Endodermal cell (in vitro differentiated cells): ENCODE data around the gene TBCA. TPM values are rescaled to one million over a fixed set of nuclear protein-coding genes. Genes with fewer than 3 reads are reported as not detected.

Source experiments
- DNase-seq: peaks from one replicate; pipeline ENCODE4 v3.0.0-alpha.2; 2017
- H3K27ac ChIP-seq: 2 replicates; pipeline ENCODE4 v1.5.1; 2013; ENCODE audit warnings: mild to moderate bottlenecking, low read depth, low read length, moderate library complexity
- H3K27me3 ChIP-seq: 2 replicates; pipeline ENCODE4 v1.6.1; 2013; ENCODE audit warnings: mild to moderate bottlenecking, low read length, moderate library complexity; ENCODE audit not compliant: insufficient read depth, control insufficient read depth, poor library complexity, severe bottlenecking
- H3K36me3 ChIP-seq: 2 replicates; pipeline ENCODE4 v1.7.0; 2013; ENCODE audit warnings: mild to moderate bottlenecking, low read length, moderate library complexity; ENCODE audit not compliant: control insufficient read depth, insufficient read depth
- H3K4me1 ChIP-seq: one replicate; pipeline ENCODE4 v1.7.0; 2013; ENCODE audit warnings: low read length; ENCODE audit not compliant: control insufficient read depth, insufficient read depth
- H3K4me3 ChIP-seq: 2 replicates; pipeline ENCODE4 v1.5.1; 2013; ENCODE audit warnings: mild to moderate bottlenecking, low read length, moderate library complexity
- H3K9ac ChIP-seq: 2 replicates; pipeline ENCODE4 v1.6.1; 2013; ENCODE audit warnings: mild to moderate bottlenecking, low read length, moderate library complexity; ENCODE audit not compliant: poor library complexity, severe bottlenecking; ENCODE audit errors: extremely low read depth
- H3K9me3 ChIP-seq: 2 replicates; pipeline ENCODE4 v1.6.1; 2013; ENCODE audit warnings: mild to moderate bottlenecking, low read length, moderate library complexity; ENCODE audit not compliant: control insufficient read depth
- H3K27ac Mint-ChIP-seq: 2 replicates; pipeline ENCODE4 v1.8.0; 2020; ENCODE audit warnings: mixed read lengths
- H3K27me3 Mint-ChIP-seq: 2 replicates; pipeline ENCODE4 v1.8.0; 2021; ENCODE audit warnings: mild to moderate bottlenecking, mixed read lengths; ENCODE audit not compliant: insufficient read depth
- H3K36me3 Mint-ChIP-seq: 2 replicates; pipeline ENCODE4 v1.8.0; 2020; ENCODE audit warnings: low read depth, mixed read lengths
- H3K4me1 Mint-ChIP-seq: 2 replicates; pipeline ENCODE4 v1.8.0; 2020; ENCODE audit warnings: mixed read lengths
- H3K4me3 Mint-ChIP-seq: 2 replicates; pipeline ENCODE4 v1.8.0; 2020; ENCODE audit warnings: mild to moderate bottlenecking, moderate library complexity, mixed read lengths
- H3K9me3 Mint-ChIP-seq: 2 replicates; pipeline ENCODE4 v1.8.0; 2020; ENCODE audit warnings: mild to moderate bottlenecking, mixed read lengths
- CTCF ChIP-seq: fragments of 200-600 bp; sonication (generic); conservative IDR thresholded peaks from 2 replicates; pipeline ENCODE4 v1.5.0; 2021; ENCODE audit warnings: antibody characterized with exemption, mild to moderate bottlenecking
- WGBS, 2 experiments: methylation state at CpG; one replicate each; pipeline versions ENCODE4 v1.1.5 to v1.1.7; 2013; ENCODE audit warnings: missing lambda C conversion rate in 2 of 2, mixed read lengths in 1 of 2; ENCODE audit not compliant: insufficient coverage in 1 of 2, insufficient read length in 1 of 2; 5-methylcytosine and 5-hydroxymethylcytosine counted together
- total RNA-seq, 2 donors: library from RNA; stranded (reverse); fragmentation: NEBNext Ultra II Directional in 1 of 2; extraction: Animal tissue kit (Norgen Biotek cat#: 25700) in 1 of 2; gene quantifications; 2 replicates in 1 of 2; 3 replicates in 1 of 2; pipeline ENCODE4 v1.2.1, GENCODE V29; 2021

Gene TBCA
- total RNA-seq, 2 donors from 2014 or later, result 415 to 454 TPM

- H3K9ac ChIP-seq, result no peak overlapping the region
- H3K27me3 Mint-ChIP-seq, result peaks cover 24% of the 10 kb centered on the region
- peaks cover 2% of the 10 kb centered on the region for H3K36me3 Mint-ChIP-seq
- no peaks in the 10 kb centered on the region for H3K27me3 ChIP-seq
- no peak for DNase-seq
- peaks cover 18% of the 10 kb centered on the region for H3K9me3 Mint-ChIP-seq
- H3K4me3 Mint-ChIP-seq, result no peak overlapping the region
- H3K4me1 Mint-ChIP-seq, result peaks cover 6% of the 10 kb centered on the region
- H3K4me1 ChIP-seq, result no peaks in the 10 kb centered on the region
- 94 to 99% methylated on average over 8 to 21 of the region's 21 CpGs for WGBS, 2 experiments
- H3K27ac Mint-ChIP-seq, result no peak overlapping the region
- H3K27ac ChIP-seq, result no peak overlapping the region
- H3K36me3 ChIP-seq, result no peaks in the 10 kb centered on the region
- no peak overlapping the region for H3K4me3 ChIP-seq
- peaks cover 33% of the 10 kb centered on the region for H3K9me3 ChIP-seq
- TF ChIP-seq CTCF, result no peak
Measured at GRCh38 chr5:77784735-77785134, 8.6 kb upstream of the TBCA start.

GRCh38 chr5:77781076-77781475 is 4.9 kb upstream of the TBCA start:
- Mint-ChIP-seq H3K27me3 (peaks cover 23% of the 10 kb centered on the region), H3K27ac (peak overlapping the region; percentile 78), H3K36me3 (peaks cover 2% of the 10 kb centered on the region), H3K9me3 (peaks cover 18% of the 10 kb centered on the region), H3K4me1 (peaks cover 6% of the 10 kb centered on the region), H3K4me3 (no peak overlapping the region)
- no peak for TF ChIP-seq CTCF
- WGBS, 2 experiments, result 82 to 100% methylated on average over 1 of the region's 1 CpG
- no peaks in the 10 kb centered on the region for H3K27me3 ChIP-seq
- no peaks in the 10 kb centered on the region for H3K36me3 ChIP-seq
- H3K27ac ChIP-seq, result no peak overlapping the region
- H3K4me3 ChIP-seq, result no peak overlapping the region
- H3K9me3 ChIP-seq, result peaks cover 40% of the 10 kb centered on the region
- no peak overlapping the region for H3K9ac ChIP-seq
- no peaks in the 10 kb centered on the region for H3K4me1 ChIP-seq
- no peak for DNase-seq

- no peak for TF ChIP-seq CTCF
- WGBS, 2 experiments, result 94 to 100% methylated on average over 2 of the region's 2 CpGs
- Histone ChIP-seq H3K4me3 (no peak overlapping the region), H3K4me1 (no peaks in the 10 kb centered on the region), H3K27me3 (no peaks in the 10 kb centered on the region), H3K36me3 (peaks cover 1% of the 10 kb centered on the region), H3K27ac (no peak overlapping the region), H3K9me3 (peaks cover 35% of the 10 kb centered on the region), H3K9ac (no peak overlapping the region)
- H3K9me3 Mint-ChIP-seq, result peaks cover 11% of the 10 kb centered on the region
- peaks cover 19% of the 10 kb centered on the region for H3K4me1 Mint-ChIP-seq
- H3K36me3 Mint-ChIP-seq, result no peaks in the 10 kb centered on the region
- DNase-seq, result no peak
- peaks cover 6% of the 10 kb centered on the region for H3K27me3 Mint-ChIP-seq
- H3K27ac Mint-ChIP-seq, result no peak overlapping the region
- H3K4me3 Mint-ChIP-seq, result no peak overlapping the region
Measured at GRCh38 chr5:77778881-77779438, 2.8 kb upstream of the TBCA start.
